ENCODE measurements around the gene MICAL3. TPM values are rescaled to one million over a fixed set of nuclear protein-coding genes. Genes with fewer than 3 reads are reported as not detected.

MICAL3 gene
- total RNA-seq, 2 donors from 2014 or later = 33.6 to 34.0 TPM

DNA sequence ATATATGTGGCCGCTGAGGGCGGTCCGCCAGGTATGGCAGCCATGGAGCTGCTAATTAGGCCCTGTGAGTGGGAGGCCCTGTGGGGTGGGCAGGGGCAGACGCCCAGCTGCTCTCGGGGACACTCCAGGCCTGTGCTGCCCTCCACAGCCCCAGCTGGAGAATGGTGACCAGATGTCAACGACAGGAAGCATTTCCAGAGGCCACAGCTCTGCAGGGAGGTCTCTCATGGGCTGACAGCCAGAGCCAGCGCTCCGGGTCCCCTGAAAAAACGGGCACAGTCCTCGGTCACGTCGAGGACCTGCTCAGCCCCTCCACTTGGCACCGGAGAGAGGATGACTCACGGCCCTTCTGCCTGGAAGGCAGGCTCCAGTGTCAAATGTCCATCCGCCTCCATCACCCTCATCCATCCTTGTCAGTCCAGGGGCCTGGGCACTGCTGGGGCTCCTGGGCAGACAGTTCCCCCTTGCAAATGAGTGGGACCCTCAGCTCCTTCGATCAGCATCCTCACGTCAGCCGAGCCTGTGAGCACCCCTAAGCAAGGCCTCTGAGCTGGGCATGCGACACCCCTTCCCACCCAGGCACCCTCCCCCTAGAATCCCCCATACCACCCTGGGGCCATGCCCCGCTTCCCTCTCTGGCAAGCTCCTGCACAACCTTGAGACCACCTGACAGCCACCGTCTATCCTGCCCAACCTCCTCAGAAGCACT lies 252.0 kb downstream of the MICAL3 start:
- Histone ChIP-seq H3K9me3 (no peaks in the 10 kb centered on the region), H3K27me3 (no peaks in the 10 kb centered on the region), H3K4me3 (no peak overlapping the region), H3K27ac (no peak overlapping the region), H3K36me3 (replicated peaks in 1 of 2; ENCODE audit: insufficient read depth in 1 of 2, low read depth in 2 of 2) (no peaks in the 10 kb centered on the region), H3K4me1 (peaks cover 13% of the 10 kb centered on the region)
- TF ChIP-seq, protein P1, sequence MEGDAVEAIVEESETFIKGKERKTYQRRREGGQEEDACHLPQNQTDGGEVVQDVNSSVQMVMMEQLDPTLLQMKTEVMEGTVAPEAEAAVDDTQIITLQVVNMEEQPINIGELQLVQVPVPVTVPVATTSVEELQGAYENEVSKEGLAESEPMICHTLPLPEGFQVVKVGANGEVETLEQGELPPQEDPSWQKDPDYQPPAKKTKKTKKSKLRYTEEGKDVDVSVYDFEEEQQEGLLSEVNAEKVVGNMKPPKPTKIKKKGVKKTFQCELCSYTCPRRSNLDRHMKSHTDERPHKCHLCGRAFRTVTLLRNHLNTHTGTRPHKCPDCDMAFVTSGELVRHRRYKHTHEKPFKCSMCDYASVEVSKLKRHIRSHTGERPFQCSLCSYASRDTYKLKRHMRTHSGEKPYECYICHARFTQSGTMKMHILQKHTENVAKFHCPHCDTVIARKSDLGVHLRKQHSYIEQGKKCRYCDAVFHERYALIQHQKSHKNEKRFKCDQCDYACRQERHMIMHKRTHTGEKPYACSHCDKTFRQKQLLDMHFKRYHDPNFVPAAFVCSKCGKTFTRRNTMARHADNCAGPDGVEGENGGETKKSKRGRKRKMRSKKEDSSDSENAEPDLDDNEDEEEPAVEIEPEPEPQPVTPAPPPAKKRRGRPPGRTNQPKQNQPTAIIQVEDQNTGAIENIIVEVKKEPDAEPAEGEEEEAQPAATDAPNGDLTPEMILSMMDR (IDR thresholded peaks at IDR 0.05) = no peak
- TF ChIP-seq POLR2A (IDR thresholded peaks at IDR 0.05) = no peak
- DNase-seq (peak in 1 of 4 donors; percentile 12), ATAC-seq (no peak)
- intact Hi-C loops (cut with DNase I) = no loop called here
- WGBS, 2 donors = 75 to 83% methylated on average over 10 to 20 of the region's 21 CpGs

DNA sequence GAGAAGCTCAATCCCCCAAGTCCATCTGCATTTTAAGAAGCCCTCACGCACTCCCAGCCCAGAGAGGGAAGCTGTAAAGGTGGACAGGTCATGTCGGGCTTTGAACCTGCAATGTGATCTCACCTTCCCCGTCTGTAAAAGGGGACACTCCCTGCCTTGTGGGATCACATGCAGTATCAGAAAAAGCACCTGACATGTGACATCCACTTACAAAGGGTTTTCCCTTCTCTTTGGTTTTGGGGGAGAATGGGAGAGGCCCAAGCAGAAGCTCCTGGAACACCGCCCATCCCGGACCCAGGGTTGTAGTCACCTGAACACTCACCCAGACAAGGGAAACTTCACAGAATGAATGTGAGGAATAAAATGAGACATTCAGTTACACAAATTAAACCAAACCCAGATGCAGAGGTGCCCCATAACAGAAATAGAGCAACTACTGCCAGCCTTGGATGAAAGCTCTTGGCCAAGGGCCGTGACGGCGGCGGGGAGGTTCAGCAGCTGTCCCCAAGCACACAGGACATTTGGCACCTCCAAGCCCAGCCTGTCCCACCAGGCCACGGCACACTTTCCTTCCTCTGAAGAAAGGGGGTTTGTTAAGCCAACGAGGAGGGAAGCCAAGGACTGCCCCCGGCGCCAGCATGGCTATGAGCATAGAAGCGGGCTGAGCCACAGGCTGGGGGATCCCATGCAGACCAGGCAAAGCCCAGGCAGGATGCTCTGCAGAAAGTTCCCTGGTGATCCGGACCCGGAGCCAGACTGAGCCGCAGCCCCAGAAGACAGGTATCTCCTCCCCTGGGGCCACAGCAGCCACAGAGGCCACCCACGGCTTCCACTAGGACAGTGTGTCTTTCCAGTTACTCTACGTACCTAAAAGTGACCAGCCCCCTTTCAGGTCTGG lies 253.9 kb downstream of the MICAL3 start:
- no peaks in the 10 kb centered on the region for H3K27me3 ChIP-seq
- no peak for TF ChIP-seq POLR2A (IDR thresholded peaks at IDR 0.05)
- TF ChIP-seq, protein P1 (IDR thresholded peaks at IDR 0.05) = no peak
- H3K27ac ChIP-seq = no peak overlapping the region
- ATAC-seq (no peak), DNase-seq (peak in 1 of 4 donors; percentile 5)
- H3K4me1 ChIP-seq = peaks cover 13% of the 10 kb centered on the region
- no peaks in the 10 kb centered on the region for H3K36me3 ChIP-seq (replicated peaks in 1 of 2; ENCODE audit: insufficient read depth in 1 of 2, low read depth in 2 of 2)
- H3K4me3 ChIP-seq = no peak overlapping the region
- WGBS, 2 donors = 83 to 86% methylated on average over 9 to 19 of the region's 19 CpGs
- intact Hi-C loops (cut with DNase I) = no loop called here
- H3K9me3 ChIP-seq = no peaks in the 10 kb centered on the region

GRCh38 chr22:17769716-17770082 lies 254.7 kb downstream of the MICAL3 start:
- WGBS, 2 donors = 82 to 92% methylated on average over 8 to 9 of the region's 9 CpGs
- Histone ChIP-seq H3K4me3 (no peak overlapping the region), H3K9me3 (no peaks in the 10 kb centered on the region), H3K36me3 (replicated peaks in 1 of 2; ENCODE audit: insufficient read depth in 1 of 2, low read depth in 2 of 2) (no peaks in the 10 kb centered on the region), H3K27ac (no peak overlapping the region), H3K4me1 (peaks cover 13% of the 10 kb centered on the region), H3K27me3 (no peaks in the 10 kb centered on the region)
- intact Hi-C loops (cut with DNase I) = no loop called here
- DNase-seq (peak in 1 of 4 donors; percentile 10), ATAC-seq (no peak)
- TF ChIP-seq, protein P1 (IDR thresholded peaks at IDR 0.05) = no peak
- TF ChIP-seq POLR2A (IDR thresholded peaks at IDR 0.05) = no peak

DNA sequence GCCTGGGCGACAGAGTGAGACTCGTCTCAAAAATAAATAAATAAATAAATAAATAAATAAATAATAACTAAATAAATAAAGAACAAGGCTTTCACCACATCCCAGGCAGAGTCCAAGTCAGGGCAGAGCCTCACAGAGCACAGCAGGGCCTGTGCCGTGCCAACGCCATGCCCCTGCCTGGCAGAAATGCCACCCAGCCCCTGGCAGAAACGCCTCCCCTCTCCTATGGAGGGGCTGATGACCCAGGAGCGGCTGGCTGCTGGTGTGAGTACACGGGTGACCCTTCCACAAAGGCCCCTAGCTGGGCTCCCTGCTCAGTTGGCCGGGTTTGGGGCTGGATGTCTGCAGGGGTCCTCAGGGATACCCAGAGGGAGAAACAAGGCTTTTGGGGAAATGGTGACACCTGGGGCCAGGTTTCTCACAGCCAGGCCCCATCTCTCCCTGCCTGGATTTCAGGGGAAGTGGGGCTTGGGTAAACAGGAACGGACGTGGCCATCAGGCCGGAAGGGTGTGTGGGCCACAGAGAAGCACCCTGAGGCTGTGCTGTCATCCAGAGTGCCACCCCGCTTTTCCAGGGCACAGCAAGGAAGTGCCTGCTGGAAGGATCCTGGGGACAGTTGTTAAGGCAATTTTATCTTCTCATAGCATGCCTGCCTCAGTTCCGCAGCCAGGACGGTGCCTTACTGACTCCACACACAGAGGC lies 255.2 kb downstream of the MICAL3 start:
- no peak for DNase-seq
- TF ChIP-seq, protein P1 (IDR thresholded peaks at IDR 0.05) = no peak
- TF ChIP-seq POLR2A (IDR thresholded peaks at IDR 0.05) = no peak
- Histone ChIP-seq H3K9me3 (no peaks in the 10 kb centered on the region), H3K4me1 (peaks cover 13% of the 10 kb centered on the region), H3K36me3 (replicated peaks in 1 of 2; ENCODE audit: insufficient read depth in 1 of 2, low read depth in 2 of 2) (no peaks in the 10 kb centered on the region), H3K27ac (no peak overlapping the region), H3K4me3 (no peak overlapping the region), H3K27me3 (no peaks in the 10 kb centered on the region)
- WGBS, 2 donors = 85 to 96% methylated on average over 13 to 14 of the region's 14 CpGs
- no peak for ATAC-seq
- intact Hi-C loops (cut with DNase I) = no loop called here
